Hepatic stellate cell (primary cell): ENCODE measurements around the gene RAB5IF.
"Not testable (repeated sequence)": the region's sequence is repeated elsewhere in the genome, so short reads cannot be mapped to it uniquely, and the experiment has no call there.

Experiments
- DNase-seq: peaks from one replicate; pipeline ENCODE4 v3.0.0; 2011; ENCODE audit warnings: low spot score

Gene RAB5IF

DNA sequence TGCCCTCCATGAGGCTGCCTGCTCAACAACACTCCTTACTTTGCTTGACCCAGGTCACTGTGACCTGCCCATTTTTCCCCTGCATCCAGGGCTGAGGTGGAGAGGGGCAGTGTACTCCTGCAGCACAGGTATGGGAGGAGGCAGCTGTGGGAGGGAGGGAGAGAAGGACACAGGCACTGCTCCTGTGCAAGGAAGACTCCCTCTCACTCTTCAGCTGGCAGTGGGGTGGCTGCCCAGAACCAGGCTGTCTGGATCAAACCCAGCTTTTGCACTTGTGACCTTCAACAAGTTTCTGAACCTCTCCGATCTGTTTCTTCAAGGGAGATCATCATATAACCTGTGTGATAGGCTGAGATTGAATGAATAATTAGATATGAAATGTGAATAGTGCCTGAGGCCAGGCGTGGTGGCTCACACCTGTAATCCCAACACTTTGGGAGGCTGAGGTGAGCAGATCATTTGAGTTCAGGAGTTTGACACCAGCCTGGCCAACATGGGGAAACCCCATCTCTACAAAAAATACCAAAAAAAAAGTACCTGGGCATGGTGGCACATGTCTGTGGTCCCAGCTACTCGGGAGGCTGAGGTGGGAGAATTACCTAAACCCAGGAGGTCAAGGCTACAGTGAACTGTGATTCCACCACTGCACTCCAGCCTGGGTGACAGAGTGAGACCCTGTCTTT is 18.1 kb upstream of the RAB5IF start:
- DNase-seq: no peak

DNA sequence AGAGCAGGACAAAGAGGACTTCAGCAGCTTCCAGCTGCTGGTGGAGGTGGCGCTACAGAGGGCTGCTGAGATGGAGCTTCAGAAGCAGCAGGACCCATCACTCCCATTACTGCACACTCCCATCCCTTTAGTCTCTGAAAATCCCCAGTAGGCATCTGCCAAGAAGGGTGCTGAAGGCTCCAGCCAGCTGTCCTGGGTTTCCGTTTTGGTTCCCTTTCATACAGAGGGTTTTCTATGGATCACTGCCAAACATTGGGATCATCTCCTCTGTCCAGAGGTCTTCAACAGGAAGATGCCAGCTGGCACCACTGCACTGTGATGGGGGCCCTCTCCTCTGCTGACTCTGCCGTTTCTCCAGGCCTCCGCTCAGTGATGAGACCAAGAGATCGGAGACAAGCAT is 14.3 kb upstream of the RAB5IF start:
- DNase-seq: no peak

DNA sequence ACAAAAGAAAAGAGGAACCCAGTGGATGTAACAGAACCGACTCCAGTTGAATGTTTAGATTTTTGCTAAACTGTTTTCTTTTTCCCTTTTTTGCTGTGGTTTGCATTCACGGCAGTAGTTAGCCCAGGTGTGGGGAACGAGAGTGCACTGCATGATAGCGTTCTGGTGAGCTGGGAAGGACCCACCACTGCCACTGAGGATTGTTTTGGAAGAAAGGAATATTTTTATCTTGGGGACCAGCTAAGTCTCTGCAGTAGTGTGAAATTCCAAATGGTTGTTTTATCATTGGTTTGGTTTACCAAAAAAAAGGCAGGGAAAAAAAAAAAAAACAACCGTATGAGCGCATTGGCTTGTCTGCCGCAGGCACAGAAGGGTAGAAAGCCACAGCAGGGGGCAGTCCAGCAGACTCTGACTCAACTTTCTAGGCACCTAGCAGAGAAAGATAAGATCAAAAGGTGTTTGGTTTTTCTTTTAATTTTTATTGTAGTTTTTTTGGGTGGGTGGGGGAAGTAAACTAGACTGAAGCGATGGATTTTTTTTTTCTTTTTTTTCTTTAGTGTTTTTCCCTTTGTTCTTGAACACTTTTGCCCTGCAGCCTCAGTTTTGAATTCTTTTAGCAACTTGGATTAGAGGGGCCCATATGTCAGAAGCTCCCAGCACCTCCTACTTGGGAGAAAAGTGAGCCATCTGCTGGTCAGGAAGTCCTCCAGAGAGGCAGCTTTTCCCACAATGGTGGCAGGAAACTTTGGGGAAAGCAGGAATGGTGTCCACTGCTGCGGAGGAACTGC is 13.5 kb upstream of the RAB5IF start:
- DNase-seq: no peak

DNA sequence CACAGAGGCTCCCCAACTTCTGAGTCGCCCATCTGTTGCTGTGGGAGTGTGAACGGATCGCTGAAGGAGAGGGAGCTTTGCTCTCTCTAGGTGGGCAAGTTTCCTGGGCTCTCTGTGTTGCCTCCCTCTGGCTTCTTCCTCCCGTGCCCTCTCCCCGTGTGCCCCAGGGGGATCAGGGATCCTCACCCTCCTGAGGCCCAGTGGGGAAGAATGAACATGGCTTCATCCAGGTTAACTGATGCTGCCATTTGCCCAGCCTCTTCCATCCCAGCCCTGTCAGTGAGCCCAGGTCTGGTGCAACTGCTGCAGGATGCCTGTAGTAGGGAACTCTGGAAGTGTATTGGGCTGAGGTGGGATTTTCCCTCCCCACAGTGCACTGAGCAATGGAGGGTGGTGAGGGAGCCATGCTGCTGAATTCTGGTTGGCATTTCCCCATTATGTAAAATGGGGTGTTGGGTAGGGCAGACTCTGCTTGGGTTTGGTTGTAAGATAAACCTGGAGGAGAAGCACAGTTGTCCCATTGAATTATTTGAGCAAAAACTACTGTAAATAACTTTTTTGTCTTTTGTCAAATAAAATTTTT is 12.1 kb upstream of the RAB5IF start:
- DNase-seq: no peak

DNA sequence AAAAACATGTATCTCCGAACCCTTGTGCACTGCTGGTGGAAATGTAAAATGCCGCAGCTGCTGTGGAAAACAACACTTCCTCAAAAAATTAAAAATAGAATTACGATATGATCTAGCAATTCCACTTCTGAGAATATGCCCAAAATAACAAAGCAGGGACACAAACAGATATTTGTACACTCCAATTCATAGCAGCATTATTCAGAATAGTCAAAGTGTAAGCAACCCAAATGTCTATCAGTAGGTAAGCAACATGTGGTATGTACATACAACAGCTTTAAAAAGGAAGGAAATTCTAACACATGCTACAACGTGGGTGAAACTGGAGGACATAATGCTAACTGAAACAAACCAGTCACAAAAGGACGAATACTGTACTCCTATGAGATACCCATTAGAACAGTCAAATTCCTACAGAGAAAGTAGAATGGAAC is 5.7 kb upstream of the RAB5IF start:
- no peak for DNase-seq

DNA sequence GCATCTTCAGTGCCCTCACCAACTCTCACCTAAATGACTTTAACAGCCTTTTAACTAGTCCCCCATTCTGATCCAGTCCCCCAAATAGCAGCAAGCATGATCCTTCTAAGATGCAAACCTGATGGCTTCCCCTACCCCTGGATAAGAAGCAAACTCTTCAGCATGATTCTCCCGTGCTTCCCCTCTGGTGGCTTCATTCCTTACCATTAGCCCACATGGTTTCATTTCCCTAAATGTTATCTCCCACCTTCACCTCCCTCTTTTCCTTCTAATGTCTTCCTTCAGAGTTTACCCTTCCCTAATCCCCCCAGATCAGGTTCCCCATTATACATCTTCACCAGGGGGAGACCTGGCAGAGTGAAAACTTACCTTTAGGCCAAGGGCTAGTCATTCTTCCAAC is 4.0 kb upstream of the RAB5IF start:
- no peak for DNase-seq

DNA sequence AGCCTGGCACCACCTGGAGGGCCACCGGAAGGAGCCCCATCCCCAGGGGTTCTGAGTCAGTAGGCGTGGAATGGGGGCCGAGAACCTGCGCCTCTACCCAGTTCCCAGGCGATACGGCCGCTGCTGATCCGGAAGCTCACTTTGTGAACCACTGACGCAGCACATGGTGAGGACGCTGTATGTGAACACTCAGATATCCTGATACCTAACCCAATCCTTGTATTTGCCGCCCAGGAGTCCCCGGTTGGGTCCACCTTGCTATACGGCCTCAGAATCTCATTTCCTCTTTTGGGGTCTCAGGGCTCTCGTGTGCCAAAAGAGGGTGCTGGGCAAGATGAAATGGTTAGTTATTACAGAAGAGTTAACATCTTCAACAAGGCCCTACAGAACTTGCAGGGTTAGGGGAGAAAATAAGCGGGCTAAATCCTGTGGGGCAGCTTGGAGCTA is 604 bp upstream of the RAB5IF start:
- DNase-seq: no peak

DNA sequence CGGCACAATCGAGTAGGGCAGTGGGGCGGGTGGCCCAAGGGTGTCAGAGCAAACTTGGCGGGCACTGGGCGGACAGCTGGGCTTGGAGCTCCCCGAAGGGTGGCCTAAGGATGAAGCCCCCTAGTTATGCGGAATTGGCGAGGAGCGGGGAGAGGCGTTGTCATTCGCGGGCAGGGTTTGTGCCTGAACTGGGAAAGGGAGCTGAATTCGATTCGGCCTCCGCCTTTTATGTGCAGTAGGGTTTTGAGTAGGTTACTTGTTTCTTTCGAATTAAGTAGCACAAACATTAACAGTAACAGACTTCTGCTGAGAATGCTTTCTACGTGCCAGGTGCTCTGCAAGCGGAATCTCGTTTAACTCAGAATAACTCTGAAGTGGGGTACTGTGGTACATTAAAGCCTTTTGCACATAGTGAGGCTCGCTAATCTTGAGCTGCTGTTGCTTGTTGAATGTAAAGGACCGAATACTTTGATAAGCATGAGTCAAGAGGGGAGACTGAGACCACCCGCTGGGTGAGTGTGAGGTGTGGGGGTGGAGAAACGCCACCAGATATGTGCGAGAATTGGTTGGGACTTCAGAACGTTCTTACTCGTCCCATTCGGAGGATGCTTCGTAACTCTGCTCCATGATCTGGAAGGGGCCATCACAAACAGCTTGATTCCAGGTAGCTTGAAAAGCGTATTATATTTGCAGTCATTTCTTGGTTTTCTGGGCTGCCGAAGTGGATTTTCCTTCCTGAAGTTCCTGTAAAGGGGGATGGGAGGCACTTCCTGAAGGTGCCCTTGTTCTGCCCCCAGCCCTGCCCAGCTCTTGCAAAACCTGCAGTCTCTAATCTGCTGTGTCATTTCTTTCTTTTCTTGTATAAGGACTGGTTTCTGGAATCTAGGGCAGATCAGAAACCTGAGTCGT is 833 bp downstream of the RAB5IF start:
- DNase-seq: peak; percentile 38

DNA sequence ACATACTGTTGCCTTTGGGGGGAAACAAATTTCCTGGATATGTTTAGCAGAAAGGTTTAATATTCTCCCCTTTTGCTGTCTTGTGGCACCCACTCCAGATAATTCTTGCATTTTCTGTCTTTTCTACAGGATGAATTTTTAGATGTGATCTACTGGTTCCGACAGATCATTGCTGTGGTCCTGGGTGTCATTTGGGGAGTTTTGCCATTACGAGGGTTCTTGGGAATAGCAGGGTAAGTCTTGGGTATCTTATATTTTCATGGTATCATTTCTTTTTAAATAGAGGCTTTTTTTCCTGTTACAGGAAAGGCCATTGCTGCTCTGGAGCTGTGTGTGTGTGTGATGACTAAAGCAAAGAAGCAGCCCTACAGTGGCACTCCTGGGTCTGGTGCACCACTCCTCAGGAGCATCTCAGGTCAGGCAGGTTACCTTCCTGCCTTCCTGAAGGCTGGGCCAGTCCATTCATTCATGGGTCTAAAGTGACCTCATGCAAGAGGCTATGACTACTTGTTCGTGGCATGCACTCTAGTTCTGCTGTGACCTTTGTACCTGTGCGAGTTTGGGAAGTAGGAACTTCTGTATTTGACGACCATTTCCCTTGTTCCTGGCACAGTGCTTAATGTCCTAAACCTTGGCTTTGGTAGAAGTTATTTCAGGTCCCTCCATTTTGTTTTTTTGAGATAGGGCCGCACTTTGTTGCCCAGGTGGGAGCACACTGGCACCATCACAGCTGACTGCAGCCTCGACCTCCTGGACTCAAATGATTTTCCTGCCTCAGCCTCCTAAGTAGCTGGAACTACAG is 2.2 kb downstream of the RAB5IF start:
- no peak for DNase-seq

DNA sequence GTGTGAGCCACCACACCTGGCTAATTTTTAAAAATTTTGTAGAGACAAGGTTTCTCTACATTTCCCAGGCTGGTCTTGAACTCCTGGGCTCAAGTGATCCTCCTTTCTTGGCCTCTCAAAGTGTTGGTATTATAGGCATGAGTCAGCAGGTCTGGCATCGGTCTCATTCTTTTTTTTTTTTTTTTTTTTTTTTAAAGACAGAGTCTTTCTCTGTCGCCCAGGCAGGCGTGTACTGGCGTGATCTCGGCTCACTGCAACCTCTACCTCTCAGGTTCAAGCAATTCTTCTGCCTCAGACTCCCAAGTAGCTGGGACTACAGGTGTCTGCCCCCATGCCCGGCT is 2.8 kb downstream of the RAB5IF start:
- DNase-seq: not testable (repeated sequence)

DNA sequence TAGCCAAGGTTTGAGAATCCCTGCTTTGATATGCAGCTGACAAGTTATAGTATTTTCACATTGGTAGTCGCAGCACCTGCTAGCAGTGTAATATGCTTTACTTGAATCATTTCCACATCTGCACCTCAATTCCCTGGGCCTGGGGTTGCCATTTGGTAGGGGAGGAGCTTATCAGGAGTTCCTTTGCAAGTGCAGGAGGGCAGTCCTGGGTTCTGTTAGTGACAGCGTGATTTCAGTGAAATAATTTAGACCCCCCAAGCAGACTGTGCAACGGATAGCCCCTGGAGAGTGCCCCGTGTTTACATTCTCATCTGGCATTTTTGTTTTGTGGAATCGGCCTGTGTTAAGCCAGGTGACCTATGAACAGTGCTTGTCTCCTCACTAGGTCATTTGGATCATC is 6.0 kb downstream of the RAB5IF start:
- DNase-seq: no peak

DNA sequence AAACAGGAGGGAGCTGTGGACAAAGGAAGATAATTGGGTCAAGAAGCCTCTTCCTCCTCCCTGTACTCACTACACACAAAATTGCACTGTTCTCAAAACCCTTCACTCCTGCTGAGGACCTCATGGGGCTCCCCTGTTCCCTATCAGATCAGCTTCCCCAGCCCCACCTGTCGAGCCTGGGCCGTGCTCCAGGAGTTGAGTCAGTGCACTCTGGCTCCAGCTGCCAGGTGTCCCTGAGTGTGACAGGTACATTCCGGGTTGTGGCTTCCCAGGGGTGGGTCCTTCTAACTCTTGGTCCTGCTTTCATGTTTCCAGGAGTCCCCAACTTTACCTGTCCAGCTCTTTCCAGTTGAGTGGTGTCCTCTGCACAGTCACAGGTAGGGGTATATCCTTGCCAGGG is 8.4 kb downstream of the RAB5IF start:
- DNase-seq: no peak

DNA sequence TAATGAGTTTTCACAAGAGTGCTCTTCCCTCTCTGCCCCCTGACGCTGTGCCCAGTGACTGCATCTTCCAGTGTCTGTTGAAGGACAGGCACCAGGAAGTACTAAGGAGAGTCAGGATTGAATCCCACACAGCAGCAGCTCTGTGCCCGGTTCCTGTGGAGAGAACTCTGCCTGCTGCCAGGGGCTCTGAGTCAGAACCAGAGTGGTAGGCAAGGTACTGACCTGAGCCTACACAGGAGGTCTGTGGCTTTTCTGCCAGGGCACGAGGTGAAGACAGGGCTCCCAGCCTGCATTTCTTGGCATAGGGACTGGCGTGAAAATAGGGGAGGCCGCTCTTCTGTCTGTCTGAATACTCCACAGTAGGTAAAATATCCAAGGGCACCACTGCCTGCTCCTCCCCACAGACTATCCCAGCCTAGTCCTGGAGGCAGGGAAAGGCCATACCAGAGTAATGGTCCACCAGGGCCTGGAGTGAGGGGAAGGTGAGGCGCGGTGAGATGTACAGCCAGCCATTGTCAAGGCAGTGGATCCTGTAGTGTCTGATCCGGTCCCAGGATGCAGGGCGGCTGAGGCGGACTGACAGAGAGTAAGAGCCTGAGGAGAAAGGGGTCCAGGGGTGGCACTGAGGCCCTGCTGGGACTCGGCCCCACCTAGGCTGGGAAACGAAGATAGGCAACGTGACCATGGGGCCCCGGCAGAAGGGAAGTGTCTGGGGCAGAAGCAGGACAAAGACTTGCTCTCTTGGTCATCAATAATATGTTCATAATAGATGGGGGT is 9.4 kb downstream of the RAB5IF start:
- no peak for DNase-seq

DNA sequence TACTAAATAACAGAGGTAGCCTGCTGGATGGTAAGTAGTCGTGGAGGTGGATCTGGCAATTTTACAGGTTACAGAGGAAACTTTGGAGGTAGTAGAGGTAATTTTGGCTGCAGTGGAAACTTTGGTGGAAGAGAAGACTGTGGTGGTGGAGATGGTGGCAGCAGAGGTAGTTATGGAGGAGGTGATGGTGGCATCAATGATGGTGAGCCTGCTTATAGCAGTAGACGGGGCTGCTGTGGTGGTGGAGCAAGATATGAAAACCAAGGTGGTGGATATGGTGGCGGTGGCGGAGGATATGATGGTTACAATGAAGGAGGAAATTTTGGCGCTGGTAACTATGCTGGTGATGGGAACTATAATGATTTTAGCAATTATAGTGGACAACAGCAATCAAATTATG is 15.3 kb downstream of the RAB5IF start:
- no peak for DNase-seq

DNA sequence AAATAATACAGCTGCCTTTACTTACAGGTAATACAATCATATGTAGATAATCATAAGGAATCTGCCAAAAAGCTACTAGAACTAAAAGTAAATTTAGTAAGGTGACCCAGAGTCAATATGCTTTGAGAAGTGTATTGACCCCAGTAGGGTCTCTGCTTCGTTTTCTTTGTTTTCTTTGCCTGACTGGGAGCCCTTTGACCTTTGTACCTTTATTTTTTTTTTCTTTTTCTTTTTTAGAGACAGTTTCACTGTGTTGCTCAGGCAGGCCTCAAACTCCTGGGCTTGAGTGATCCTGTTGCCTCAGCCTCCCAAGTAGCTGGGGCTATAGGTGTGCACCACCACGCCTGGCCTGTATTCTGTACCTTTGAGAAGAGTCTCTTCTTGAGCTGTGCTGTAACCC is 17.9 kb downstream of the RAB5IF start:
- no peak for DNase-seq

DNA sequence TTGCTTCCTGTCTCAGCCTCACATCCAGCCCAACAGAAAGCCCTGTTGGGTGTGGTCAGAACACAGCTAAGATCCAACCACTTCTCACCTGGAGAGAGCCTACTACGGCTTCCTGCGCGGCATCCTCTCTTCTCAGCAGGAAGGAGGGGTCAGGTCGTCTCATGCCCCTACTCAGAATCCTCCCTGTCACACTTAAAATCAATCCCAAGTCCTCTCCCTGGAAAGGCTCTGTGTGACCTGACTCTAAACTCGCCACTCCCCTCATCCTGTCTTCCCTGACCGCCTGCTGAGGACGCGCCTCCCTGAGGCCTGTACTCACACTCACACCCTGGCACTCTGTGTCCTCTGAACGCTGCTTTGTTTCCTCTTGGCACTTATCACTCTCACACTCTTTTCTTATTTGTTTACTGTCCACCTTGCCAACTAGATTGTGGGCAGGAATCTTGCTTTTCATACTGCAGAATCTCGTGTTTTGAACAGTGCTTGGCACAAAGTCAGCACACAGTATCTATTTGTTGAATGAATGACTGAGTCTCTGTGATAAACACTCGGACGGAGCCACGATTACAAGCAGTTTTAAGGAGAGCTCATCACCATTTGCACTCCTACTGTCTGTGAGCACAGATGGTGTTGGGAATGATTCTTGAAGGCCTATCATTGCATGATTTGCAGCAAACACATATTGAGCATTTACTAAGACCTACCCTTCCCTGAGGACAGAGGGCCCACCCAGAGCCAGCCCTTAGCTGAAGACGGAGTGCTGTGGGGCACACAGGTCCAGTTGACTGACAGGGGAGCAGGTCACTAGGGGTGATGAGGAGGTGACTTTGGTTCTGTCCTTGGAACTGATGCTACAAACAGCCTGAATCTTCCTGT is 18.7 kb downstream of the RAB5IF start:
- no peak for DNase-seq

DNA sequence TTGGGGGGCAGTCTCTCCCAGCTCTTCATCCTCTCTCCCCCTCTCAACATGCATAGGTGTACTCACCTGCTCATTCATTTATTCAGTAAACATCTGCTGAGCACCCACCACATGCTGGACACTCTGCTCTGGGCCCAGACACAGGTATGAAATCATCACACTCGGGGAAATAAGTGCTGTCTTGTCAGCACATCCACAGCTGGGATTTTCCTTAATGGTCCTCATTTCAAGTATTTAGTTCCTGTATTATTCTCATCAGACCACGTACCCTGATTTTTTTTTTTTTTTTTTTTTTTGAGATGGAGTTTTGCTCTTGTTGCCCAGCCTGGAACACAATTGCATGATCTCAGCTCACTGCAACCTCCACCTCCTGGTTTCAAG is 19.4 kb downstream of the RAB5IF start:
- no peak for DNase-seq

DNA sequence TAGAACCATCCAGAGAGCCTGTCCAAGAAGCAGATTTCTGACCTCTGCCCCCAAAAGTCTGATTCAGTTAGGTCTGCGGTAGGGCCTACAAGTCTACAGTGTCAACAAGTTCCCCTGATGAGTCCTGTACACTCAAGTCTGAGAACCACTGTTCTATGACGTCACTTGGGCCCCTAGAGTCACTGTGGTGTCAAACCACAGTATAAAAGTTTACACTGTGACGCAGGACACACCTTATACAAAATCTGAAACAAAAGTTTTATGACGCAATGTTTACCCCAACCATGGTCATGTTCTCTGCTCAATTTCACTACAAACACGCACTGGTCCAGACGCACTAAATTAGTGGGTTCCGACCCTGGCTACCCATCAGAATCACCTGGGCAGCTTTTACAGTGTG is 22.5 kb downstream of the RAB5IF start:
- DNase-seq: no peak

DNA sequence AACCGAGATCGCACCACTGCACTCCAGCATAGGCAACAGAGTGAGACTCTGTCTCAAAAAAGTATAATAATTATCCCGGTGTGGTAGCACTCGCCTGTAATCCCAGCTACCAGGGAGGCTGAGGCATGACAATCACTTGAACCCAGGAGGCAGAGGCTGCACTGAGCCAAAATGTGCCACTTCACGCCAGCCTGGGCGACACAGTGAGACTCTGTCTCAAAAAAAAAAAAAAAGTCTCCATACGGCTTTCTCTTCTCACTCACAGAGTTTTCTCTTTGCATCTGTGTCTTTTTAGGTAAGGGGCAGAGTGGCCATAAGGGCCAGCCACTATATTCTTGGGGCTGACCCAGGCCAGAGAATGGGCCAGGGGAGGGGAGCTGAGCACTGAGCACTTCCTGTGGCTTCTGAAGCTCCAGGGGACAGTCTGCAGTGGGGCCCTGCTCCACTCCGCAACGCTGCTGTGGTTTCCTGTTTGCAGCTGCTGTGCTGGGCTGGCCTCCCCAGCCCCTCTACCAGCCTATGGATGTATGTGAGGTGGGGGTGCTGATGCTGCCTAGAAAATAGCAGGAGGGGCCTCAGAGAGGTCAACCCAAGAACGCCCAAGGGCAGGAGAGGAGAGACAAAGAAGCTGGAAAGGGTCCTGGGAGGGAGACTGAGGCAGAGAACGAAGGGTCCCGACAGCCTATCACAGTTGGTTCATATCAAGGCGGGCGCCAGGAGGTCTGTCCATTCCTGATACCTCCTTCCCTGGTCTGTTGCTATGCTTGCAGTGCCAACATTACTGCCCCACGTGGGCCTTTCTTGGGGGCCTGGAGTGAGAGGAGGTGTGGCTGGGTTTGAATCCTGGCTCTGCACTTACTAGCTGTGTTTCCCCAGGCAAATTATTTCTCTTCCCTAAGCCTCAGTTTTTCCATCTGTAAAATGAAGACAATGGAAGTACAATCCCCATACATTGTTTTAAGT is 24.4 kb downstream of the RAB5IF start:
- no peak for DNase-seq
